Measurements from ENCODE around the gene TOMM6.

- no peak for TF ChIP-seq CTCF (IDR thresholded peaks at IDR 0.05)
- no peak for TF ChIP-seq POLR2A (IDR thresholded peaks at IDR 0.05)
Measured at GRCh38 chr6:41824571-41825569, 37.4 kb downstream of the TOMM6 start.
